ENCODE measurements around the gene MYL12A.
"Not testable (repeated sequence)": the region's sequence is repeated elsewhere in the genome, so short reads cannot be mapped to it uniquely, and the experiment has no call there.

Gene MYL12A

DNA sequence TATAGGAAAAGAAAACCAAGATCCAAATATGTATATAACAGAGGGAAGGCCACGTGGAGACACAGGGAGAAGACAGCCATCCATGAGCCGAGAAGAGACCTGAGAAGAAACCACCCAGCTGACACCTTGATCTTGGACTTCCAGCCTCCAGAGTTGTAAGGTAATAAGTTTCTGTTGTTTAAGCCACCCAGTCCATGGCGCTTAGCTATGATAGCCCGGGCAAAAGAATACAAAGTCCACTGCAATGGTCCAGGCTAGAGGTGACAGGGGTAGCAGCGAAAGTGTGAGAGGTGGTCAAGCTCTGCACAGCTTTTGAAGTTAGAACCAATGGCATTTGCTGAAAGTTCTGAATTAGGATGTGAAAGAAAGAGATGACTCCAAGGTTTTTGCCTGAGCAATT lies 30.6 kb upstream of the MYL12A start:
- no peak overlapping the region for H3K4me3 ChIP-seq (ENCODE audit: low read depth, low read length)
- TF ChIP-seq POLR2A (IDR thresholded peaks at IDR 0.05; ENCODE audit: extremely low read depth, insufficient read length) (no peak), MAX (IDR thresholded peaks at IDR 0.05; ENCODE audit: low read depth, low read length) (no peak), MYC (IDR thresholded peaks at IDR 0.05; ENCODE audit: low read depth, low read length) (no peak)
- TF ChIP-seq, protein P1, sequence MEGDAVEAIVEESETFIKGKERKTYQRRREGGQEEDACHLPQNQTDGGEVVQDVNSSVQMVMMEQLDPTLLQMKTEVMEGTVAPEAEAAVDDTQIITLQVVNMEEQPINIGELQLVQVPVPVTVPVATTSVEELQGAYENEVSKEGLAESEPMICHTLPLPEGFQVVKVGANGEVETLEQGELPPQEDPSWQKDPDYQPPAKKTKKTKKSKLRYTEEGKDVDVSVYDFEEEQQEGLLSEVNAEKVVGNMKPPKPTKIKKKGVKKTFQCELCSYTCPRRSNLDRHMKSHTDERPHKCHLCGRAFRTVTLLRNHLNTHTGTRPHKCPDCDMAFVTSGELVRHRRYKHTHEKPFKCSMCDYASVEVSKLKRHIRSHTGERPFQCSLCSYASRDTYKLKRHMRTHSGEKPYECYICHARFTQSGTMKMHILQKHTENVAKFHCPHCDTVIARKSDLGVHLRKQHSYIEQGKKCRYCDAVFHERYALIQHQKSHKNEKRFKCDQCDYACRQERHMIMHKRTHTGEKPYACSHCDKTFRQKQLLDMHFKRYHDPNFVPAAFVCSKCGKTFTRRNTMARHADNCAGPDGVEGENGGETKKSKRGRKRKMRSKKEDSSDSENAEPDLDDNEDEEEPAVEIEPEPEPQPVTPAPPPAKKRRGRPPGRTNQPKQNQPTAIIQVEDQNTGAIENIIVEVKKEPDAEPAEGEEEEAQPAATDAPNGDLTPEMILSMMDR (IDR thresholded peaks at IDR 0.05; ENCODE audit: low read depth, low read length) = no peak
- no peak for DNase-seq (ENCODE audit: low read depth)

GRCh38 chr18:3217948-3218647 lies 29.5 kb upstream of the MYL12A start:
- no peak overlapping the region for H3K4me3 ChIP-seq (ENCODE audit: low read depth, low read length)
- no peak for DNase-seq (ENCODE audit: low read depth)
- no peak for TF ChIP-seq MYC (IDR thresholded peaks at IDR 0.05; ENCODE audit: low read depth, low read length)
- TF ChIP-seq, protein P1 (IDR thresholded peaks at IDR 0.05; ENCODE audit: low read depth, low read length) = no peak

DNA sequence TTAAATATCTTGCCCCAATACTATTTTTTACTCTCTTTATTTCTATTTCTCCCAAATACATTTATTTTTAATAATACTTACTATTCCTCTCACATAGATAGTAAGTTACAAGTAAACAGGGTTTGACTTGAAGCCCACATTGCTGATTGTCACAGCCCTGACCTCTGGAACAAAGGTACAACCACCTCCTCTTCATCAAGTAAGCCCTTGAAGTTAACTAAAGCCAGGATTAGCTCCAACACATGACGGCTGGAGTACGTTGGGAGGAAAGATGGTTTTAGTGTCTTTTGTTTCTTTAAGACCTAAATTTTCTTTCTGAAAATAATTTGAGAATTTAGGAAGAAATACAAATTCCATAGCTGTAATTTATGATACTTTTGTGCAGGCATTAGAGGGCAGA lies 28.8 kb upstream of the MYL12A start:
- DNase-seq (ENCODE audit: low read depth) = no peak
- TF ChIP-seq, protein P1 (IDR thresholded peaks at IDR 0.05; ENCODE audit: low read depth, low read length) = no peak
- TF ChIP-seq POLR2A (IDR thresholded peaks at IDR 0.05; ENCODE audit: extremely low read depth, insufficient read length) = no peak
- no peak for TF ChIP-seq MYC (IDR thresholded peaks at IDR 0.05; ENCODE audit: low read depth, low read length)
- no peak for TF ChIP-seq MAX (IDR thresholded peaks at IDR 0.05; ENCODE audit: low read depth, low read length)
- no peak overlapping the region for H3K4me3 ChIP-seq (ENCODE audit: low read depth, low read length)

DNA sequence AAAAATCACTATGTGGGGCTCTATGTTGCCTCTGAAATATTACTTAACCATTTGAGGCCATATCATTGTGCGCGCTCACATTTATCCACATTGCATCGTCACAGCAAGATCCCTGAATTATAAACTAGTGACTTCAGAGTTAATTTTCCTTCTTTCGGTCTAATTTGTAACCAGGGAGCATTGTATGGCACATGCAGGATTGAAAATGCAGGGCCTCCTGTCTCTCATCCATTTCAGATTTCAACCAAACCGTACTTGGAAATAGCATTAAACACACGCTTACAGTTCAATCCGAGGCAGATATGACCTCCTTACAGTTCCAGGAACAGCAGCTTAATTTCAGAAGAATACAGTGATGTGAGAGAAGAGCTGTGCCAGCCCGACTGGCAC lies 28.4 kb upstream of the MYL12A start:
- H3K4me3 ChIP-seq (ENCODE audit: low read depth, low read length) = no peak overlapping the region
- no peak for TF ChIP-seq POLR2A (IDR thresholded peaks at IDR 0.05; ENCODE audit: extremely low read depth, insufficient read length)

GRCh38 chr18:3219631-3220335 lies 27.8 kb upstream of the MYL12A start, which contains the start of gene MYOM1:
MYOM1 (minus strand) TSS chr18:3219968; CDS start chr18:3215223, 4,745 bp downstream.
- no peak for DNase-seq (ENCODE audit: low read depth)
- TF ChIP-seq, protein P1 (IDR thresholded peaks at IDR 0.05; ENCODE audit: low read depth, low read length) = no peak
- TF ChIP-seq POLR2A (IDR thresholded peaks at IDR 0.05; ENCODE audit: extremely low read depth, insufficient read length) (no peak), MYC (IDR thresholded peaks at IDR 0.05; ENCODE audit: low read depth, low read length) (no peak), MAX (IDR thresholded peaks at IDR 0.05; ENCODE audit: low read depth, low read length) (no peak)
- H3K4me3 ChIP-seq (ENCODE audit: low read depth, low read length) = no peak within 1 kb of the TSS

More for the DNA sequence above, 28.4 kb upstream of the MYL12A start:
- DNase-seq (ENCODE audit: low read depth) = no peak

- not testable (repeated sequence) for DNase-seq (ENCODE audit: low read depth); H3K4me3 ChIP-seq (ENCODE audit: low read depth, low read length)
These were observed 26.7 kb upstream of the MYL12A start for GRCh38 chr18:3220868-3221267.

DNA sequence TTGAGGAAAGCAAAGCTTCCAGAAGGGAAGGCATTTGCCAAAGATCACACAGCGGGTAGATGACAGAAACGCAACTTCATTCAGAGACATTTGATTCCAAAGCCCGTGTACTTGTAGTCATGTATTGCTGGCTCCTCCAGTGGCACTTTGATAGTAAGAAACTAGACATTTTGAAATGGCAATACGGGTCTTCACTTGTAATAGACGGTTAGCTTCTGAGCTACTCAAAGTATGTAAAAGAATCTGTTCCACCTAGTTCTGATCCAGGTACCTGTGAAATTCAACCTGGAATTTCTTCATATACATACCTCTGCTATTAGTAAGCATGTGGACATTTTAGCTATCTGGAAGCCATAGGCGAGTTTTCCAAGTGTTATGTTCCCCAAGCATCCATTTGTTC lies 26.1 kb upstream of the MYL12A start:
- DNase-seq (ENCODE audit: low read depth) = no peak
- TF ChIP-seq POLR2A (IDR thresholded peaks at IDR 0.05; ENCODE audit: extremely low read depth, insufficient read length) (no peak), MYC (IDR thresholded peaks at IDR 0.05; ENCODE audit: low read depth, low read length) (no peak), MAX (IDR thresholded peaks at IDR 0.05; ENCODE audit: low read depth, low read length) (no peak)
- TF ChIP-seq, protein P1 (IDR thresholded peaks at IDR 0.05; ENCODE audit: low read depth, low read length) = no peak
- H3K4me3 ChIP-seq (ENCODE audit: low read depth, low read length) = no peak overlapping the region

Measured in NB4 (cell line).